Mesendoderm (in vitro differentiated cells): ENCODE data around the gene CBR1.
A peak's percentile ranks its signal among the peaks of the same experiment; 100 is the strongest.
"Not testable (repeated sequence)": the region's sequence is repeated elsewhere in the genome, so short reads cannot be mapped to it uniquely, and the experiment has no call there.

Experiments
- DNase-seq: peaks from one replicate; pipeline ENCODE4 v3.0.0; 2013
- H2AK5ac ChIP-seq: 2 replicates; pipeline ENCODE4 v1.6.1; 2013; ENCODE audit warnings: low read length, inconsistent platforms
- H2BK120ac ChIP-seq: 2 replicates; pipeline ENCODE4 v1.6.1; 2013; ENCODE audit warnings: low read depth, mild to moderate bottlenecking, low read length, moderate library complexity, mixed read lengths
- H2BK15ac ChIP-seq: replicated peaks from 2 replicates; pipeline ENCODE4 v1.6.1; 2013; ENCODE audit warnings: low read depth, mild to moderate bottlenecking, moderate library complexity
- H2BK5ac ChIP-seq: 2 replicates; pipeline ENCODE4 v1.6.1; 2013; ENCODE audit warnings: low read length, inconsistent platforms
- H3K18ac ChIP-seq: 2 replicates; pipeline ENCODE4 v1.6.1; 2013; ENCODE audit warnings: mild to moderate bottlenecking, low read length, mixed read lengths
- H3K23ac ChIP-seq: one replicate; pipeline ENCODE4 v1.6.1; 2013; ENCODE audit warnings: low read length
- H3K27ac ChIP-seq: 2 replicates; pipeline ENCODE4 v1.5.1; 2013; ENCODE audit warnings: low read depth, mild to moderate bottlenecking, inconsistent platforms, low read length, moderate library complexity
- H3K27me3 ChIP-seq: 2 replicates; pipeline ENCODE4 v1.6.1; 2013; ENCODE audit warnings: low read length, control low read depth, mild to moderate bottlenecking, inconsistent platforms; ENCODE audit not compliant: insufficient read depth, poor library complexity
- H3K36me3 ChIP-seq: 2 replicates; pipeline ENCODE4 v1.6.1; 2013; ENCODE audit warnings: low read length, inconsistent platforms; ENCODE audit not compliant: control insufficient read depth, insufficient read depth
- H3K4ac ChIP-seq: one replicate; pipeline ENCODE4 v1.6.1; 2013; ENCODE audit warnings: low read depth, mild to moderate bottlenecking, low read length, moderate library complexity
- H3K4me1 ChIP-seq: 2 replicates; pipeline ENCODE4 v1.6.1; 2013; ENCODE audit warnings: low read depth, low read length, inconsistent platforms; ENCODE audit not compliant: control insufficient read depth
- H3K4me2 ChIP-seq: 2 replicates; pipeline ENCODE4 v1.6.1; 2013; ENCODE audit warnings: low read length
- H3K4me3 ChIP-seq: 2 replicates; pipeline ENCODE4 v1.5.1; 2013; ENCODE audit warnings: mild to moderate bottlenecking, low read length
- H3K56ac ChIP-seq: one replicate; pipeline ENCODE4 v1.6.1; 2013; ENCODE audit warnings: low read length
- H3K79me1 ChIP-seq: 2 replicates; pipeline ENCODE4 v1.6.1; 2013; ENCODE audit warnings: low read length, inconsistent platforms
- H3K79me2 ChIP-seq: 2 replicates; pipeline ENCODE4 v1.6.1; 2013; ENCODE audit warnings: mild to moderate bottlenecking, low read length; ENCODE audit not compliant: control insufficient read depth, insufficient read depth
- H3K9ac ChIP-seq: 2 replicates; pipeline ENCODE4 v1.6.1; 2013; ENCODE audit warnings: low read length, inconsistent platforms
- H4K5ac ChIP-seq: one replicate; pipeline ENCODE4 v1.6.1; 2013; ENCODE audit warnings: low read length
- H4K8ac ChIP-seq: one replicate; pipeline ENCODE4 v1.6.1; 2013; ENCODE audit warnings: low read depth, mild to moderate bottlenecking, control low read depth, low read length, moderate library complexity
- WGBS: extraction: QIAGEN DNeasy Blood & Tissue Kit; methylation state at CpG from one replicate; pipeline ENCODE4 v1.1.7; 2013; ENCODE audit warnings: low lambda C conversion rate, missing lambda C conversion rate; ENCODE audit not compliant: insufficient coverage; ENCODE audit errors: extremely low coverage; 5-methylcytosine and 5-hydroxymethylcytosine counted together

CBR1 gene

DNA sequence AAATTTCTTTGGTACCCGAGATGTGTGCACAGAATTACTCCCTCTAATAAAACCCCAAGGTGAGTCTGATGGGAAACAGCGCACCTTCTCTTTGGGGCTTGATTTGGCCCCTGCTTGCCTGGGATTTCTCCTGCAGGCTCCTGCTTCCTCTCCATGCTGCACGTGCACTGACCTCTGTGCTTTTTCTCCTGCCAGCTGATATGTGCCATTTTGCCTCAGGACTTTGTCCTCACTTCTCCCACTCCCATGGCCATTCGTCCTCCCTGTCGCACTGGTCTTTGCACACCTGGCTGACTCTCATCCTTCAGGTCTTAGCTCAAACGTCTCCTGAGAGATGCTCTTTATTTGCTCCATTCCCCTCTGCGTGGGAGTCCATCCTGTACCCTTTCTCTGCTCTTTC, 1.2 kb downstream of the CBR1 start:
- WGBS: no CpG with 5 or more reads among the region's 7 CpGs
- H3K27me3 ChIP-seq: no peaks in the 10 kb centered on the region

DNA sequence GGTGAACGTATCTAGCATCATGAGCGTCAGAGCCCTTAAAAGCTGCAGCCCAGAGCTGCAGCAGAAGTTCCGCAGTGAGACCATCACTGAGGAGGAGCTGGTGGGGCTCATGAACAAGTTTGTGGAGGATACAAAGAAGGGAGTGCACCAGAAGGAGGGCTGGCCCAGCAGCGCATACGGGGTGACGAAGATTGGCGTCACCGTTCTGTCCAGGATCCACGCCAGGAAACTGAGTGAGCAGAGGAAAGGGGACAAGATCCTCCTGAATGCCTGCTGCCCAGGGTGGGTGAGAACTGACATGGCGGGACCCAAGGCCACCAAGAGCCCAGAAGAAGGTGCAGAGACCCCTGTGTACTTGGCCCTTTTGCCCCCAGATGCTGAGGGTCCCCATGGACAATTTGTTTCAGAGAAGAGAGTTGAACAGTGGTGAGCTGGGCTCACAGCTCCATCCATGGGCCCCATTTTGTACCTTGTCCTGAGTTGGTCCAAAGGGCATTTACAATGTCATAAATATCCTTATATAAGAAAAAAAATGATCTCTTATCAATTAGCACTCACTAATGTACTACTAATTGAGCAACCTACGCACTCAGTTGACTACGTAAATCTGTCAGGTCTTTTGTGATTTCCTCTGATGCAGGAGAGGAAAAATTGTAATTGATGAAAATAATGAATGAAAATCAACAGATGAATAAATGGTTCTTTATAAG, 2.8 kb downstream of the CBR1 start:
- no peak overlapping the region for H4K5ac ChIP-seq
- H2BK120ac ChIP-seq: no peak overlapping the region
- H2AK5ac ChIP-seq: no peak overlapping the region
- no peak overlapping the region for H2BK15ac ChIP-seq
- no CpG with 5 or more reads among the region's 12 CpGs for WGBS
- no peaks in the 10 kb centered on the region for H3K27me3 ChIP-seq
- H3K4me3 ChIP-seq: no peak overlapping the region
- peak overlapping the region; percentile 17 for H3K56ac ChIP-seq
- no peak overlapping the region for H3K9ac ChIP-seq
- no peaks in the 10 kb centered on the region for H3K4me1 ChIP-seq
- H3K18ac ChIP-seq: no peak overlapping the region
- DNase-seq: no peak
- no peaks in the 10 kb centered on the region for H3K36me3 ChIP-seq
- no peak overlapping the region for H2BK5ac ChIP-seq
- no peak overlapping the region for H3K4me2 ChIP-seq
- no peak overlapping the region for H3K4ac ChIP-seq
- H3K79me2 ChIP-seq: peaks cover 1% of the 10 kb centered on the region
- no peak overlapping the region for H3K27ac ChIP-seq
- H3K79me1 ChIP-seq: no peaks in the 10 kb centered on the region
- H3K23ac ChIP-seq: no peak overlapping the region
- H4K8ac ChIP-seq: no peak overlapping the region

More for the DNA sequence above, 1.2 kb downstream of the CBR1 start:
- Histone ChIP-seq H3K79me2 (peaks cover 1% of the 10 kb centered on the region), H4K5ac (no peak overlapping the region), H3K56ac (no peak overlapping the region), H3K4ac (no peak overlapping the region), H3K4me3 (no peak overlapping the region), H2AK5ac (no peak overlapping the region), H3K79me1 (no peaks in the 10 kb centered on the region), H3K4me2 (no peak overlapping the region), H2BK5ac (no peak overlapping the region), H3K18ac (no peak overlapping the region), H2BK120ac (no peak overlapping the region), H3K27ac (no peak overlapping the region), H3K36me3 (no peaks in the 10 kb centered on the region), H3K4me1 (no peaks in the 10 kb centered on the region), H3K9ac (peak overlapping the region; percentile 25), H4K8ac (no peak overlapping the region), H3K23ac (no peak overlapping the region), H2BK15ac (no peak overlapping the region)
- no peak for DNase-seq

DNA sequence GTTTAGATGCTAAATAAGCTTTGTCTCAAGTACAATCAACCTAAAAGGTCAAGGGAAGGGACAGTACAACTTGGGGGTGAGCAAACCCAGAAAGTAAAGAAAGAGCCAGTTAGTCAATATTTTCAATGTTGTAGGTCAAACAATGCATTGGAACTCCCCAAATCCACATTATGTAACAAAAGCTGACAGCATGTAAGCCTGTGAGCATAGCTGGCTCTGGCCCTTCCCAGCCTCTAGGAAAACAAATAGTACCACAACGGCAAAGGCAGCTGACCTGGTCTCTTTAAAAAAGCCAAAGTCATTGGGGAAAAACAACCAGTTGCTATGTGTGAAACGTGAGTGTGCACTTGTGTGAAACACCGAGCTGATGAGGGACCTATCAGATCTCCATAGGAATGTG, 3.4 kb downstream of the CBR1 start:
- Histone ChIP-seq H3K56ac (no peak overlapping the region), H3K27me3 (no peaks in the 10 kb centered on the region), H3K79me2 (peaks cover 1% of the 10 kb centered on the region), H3K79me1 (no peaks in the 10 kb centered on the region), H2BK15ac (no peak overlapping the region), H3K4me1 (no peaks in the 10 kb centered on the region), H3K4ac (no peak overlapping the region), H3K18ac (no peak overlapping the region), H2BK120ac (no peak overlapping the region), H3K4me3 (no peak overlapping the region), H3K27ac (no peak overlapping the region), H3K23ac (no peak overlapping the region), H3K4me2 (no peak overlapping the region), H4K5ac (no peak overlapping the region), H4K8ac (no peak overlapping the region), H2AK5ac (no peak overlapping the region), H3K9ac (no peak overlapping the region), H2BK5ac (no peak overlapping the region), H3K36me3 (no peaks in the 10 kb centered on the region)
- WGBS: no CpG with 5 or more reads among the region's 3 CpGs
- DNase-seq: no peak

DNA sequence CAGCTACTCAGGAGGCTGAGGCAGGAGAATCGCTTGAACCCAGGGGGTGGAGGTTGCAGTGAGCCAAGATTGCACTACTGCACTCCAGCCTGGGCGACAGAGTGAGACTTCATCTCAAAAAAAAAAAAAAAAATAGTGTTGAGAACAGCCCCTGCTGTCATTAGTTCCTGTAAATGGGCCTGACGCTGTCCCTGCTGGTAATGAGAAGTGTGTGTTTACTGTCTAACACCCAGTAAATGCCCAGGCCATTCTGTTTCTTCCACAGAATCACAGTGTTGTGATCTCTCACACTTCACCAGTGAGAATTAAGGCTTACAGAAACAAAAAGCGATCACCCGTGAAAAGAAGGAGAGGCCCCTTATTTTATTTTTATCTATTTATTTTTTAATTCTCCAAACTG, 4.1 kb downstream of the CBR1 start:
- H2BK120ac ChIP-seq, H4K8ac ChIP-seq: not testable (repeated sequence)
- no CpG with 5 or more reads among the region's 5 CpGs for WGBS

DNA sequence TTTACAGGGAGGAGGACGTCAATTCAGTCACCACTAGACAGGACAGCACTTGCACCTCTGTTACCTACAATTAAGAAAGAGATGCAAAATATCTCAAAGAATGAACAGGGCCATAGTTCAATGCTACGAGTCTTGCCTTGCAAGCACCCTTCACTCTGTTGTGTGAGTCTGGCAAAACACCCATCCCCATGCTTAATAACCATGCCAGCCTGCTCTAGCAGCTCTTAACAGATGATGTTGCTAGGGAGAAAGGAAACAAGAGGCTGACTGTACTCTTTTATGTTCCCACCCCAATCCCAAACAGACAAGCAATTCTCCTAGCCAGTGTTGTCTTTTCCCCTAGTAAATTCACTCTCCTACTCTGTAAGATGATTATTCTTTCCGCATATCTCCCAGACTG, 5.3 kb downstream of the CBR1 start:
- Histone ChIP-seq H3K27ac (no peak overlapping the region), H2BK15ac (no peak overlapping the region), H2AK5ac (no peak overlapping the region), H3K23ac (no peak overlapping the region), H4K5ac (no peak overlapping the region), H3K4ac (no peak overlapping the region), H3K79me1 (no peaks in the 10 kb centered on the region), H2BK120ac (no peak overlapping the region), H3K27me3 (no peaks in the 10 kb centered on the region), H3K56ac (no peak overlapping the region), H3K4me1 (no peaks in the 10 kb centered on the region), H2BK5ac (no peak overlapping the region), H3K4me3 (no peak overlapping the region), H4K8ac (no peak overlapping the region), H3K18ac (no peak overlapping the region), H3K36me3 (no peaks in the 10 kb centered on the region), H3K9ac (no peak overlapping the region), H3K4me2 (no peak overlapping the region), H3K79me2 (peaks cover 1% of the 10 kb centered on the region)
- no peak for DNase-seq
- no CpG with 5 or more reads among the region's 3 CpGs for WGBS

More for the DNA sequence above, 4.1 kb downstream of the CBR1 start:
- H3K56ac ChIP-seq, H3K4ac ChIP-seq, H3K27ac ChIP-seq, H3K9ac ChIP-seq, H3K36me3 ChIP-seq, H2AK5ac ChIP-seq, H4K5ac ChIP-seq, H3K79me2 ChIP-seq, H3K23ac ChIP-seq, DNase-seq, H3K79me1 ChIP-seq, H2BK15ac ChIP-seq, H3K4me2 ChIP-seq, H3K4me1 ChIP-seq, H3K27me3 ChIP-seq, H2BK5ac ChIP-seq, H3K4me3 ChIP-seq, H3K18ac ChIP-seq: not testable (repeated sequence)

DNA sequence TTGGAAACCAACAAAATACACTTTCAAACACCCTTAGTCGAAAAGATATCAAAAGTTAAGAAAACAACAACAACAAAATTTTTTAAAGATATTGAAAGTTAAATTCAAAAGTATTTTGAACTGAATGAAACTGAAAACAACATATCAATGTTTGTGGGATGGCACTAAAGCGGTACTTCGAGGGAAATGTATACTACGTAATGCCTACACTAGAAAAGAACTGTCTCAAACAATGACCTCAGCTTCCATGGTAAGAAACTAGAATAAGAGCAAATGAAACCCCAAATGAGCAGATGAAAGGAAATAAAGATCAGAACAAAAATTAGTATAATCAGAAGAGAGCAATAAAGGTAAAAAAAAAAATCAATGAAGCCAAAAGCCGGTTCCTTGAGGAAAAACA, 6.1 kb downstream of the CBR1 start:
- DNase-seq: no peak
- H4K8ac ChIP-seq: no peak overlapping the region
- no peak overlapping the region for H3K56ac ChIP-seq
- H3K27ac ChIP-seq: no peak overlapping the region
- no peaks in the 10 kb centered on the region for H3K27me3 ChIP-seq
- no peak overlapping the region for H3K9ac ChIP-seq
- no peak overlapping the region for H3K18ac ChIP-seq
- H3K79me1 ChIP-seq: no peaks in the 10 kb centered on the region
- no peak overlapping the region for H3K4ac ChIP-seq
- no peak overlapping the region for H3K23ac ChIP-seq
- no peak overlapping the region for H2BK120ac ChIP-seq
- no peaks in the 10 kb centered on the region for H3K4me1 ChIP-seq
- H4K5ac ChIP-seq: no peak overlapping the region
- peaks cover 1% of the 10 kb centered on the region for H3K79me2 ChIP-seq
- WGBS: no CpG with 5 or more reads among the region's 5 CpGs
- H2AK5ac ChIP-seq: no peak overlapping the region
- no peak overlapping the region for H2BK5ac ChIP-seq
- H2BK15ac ChIP-seq: no peak overlapping the region
- H3K4me3 ChIP-seq: no peak overlapping the region
- no peak overlapping the region for H3K4me2 ChIP-seq
- H3K36me3 ChIP-seq: no peaks in the 10 kb centered on the region
